DMS 273 (cell line): ENCODE results near the gene ATP2B3.

Experiments used
- DNase-seq: peaks from one replicate; lab custom pipeline; 2025; ENCODE audit not compliant: unreplicated experiment; lab: John Stamatoyannopoulos, UW

The ATP2B3 gene

DNA sequence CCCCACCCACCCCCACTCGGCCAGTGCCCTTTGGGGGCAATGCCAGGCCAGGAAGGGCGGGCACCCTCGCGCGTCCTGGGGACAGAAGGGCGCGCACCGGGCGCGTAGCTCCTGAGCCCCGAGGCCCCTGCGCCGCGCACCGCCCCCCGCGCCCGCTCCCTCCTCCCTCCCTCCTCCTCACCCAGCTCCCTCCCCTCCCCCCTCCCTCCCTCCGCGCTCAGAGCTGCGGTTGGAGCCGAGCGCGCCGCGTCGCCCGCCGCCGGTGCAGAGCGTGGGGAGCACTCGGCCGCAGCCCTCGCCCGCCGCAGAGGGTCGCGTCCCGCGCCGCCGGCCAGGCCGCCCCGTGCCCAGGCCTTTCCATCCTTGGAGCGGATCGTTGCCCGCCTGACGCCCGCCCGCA lies at the start of gene ATP2B3:
TSS of gene ATP2B3 (plus strand) at position 220 of the 400 bp plus-strand sequence. CDS start 18,606 bp downstream, outside the sequence.
- DNase-seq = peak; percentile 67

DNA sequence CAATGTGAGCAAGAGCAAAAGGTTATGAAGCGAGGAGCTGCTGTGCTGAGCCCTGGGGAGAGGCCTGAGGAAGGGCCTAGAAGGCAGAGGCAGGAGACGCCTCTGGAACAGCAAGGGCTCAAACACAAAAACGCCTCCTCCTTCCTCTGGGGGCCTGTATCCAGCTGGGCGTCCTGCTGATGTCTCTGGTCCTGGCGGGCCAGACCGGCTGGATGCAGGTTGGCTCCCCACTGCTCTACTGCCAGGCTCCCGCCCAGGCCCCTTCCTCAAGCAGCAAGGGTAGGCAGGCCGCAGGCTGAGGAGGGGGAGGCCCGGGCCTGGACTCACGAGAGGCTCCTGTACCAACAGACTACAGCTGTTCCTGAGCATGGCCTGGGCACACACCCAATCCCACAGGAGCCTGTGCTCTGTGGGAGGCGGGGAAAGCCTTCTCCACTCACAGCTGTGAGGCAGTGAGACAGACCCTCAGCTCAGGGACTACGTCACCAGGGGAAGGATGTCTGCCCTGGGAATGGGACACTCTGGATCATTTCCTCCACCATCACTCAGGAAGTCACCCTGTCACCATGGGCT lies 49.3 kb upstream of the ATP2B3 start:
- peak; percentile 42 for DNase-seq

DNA sequence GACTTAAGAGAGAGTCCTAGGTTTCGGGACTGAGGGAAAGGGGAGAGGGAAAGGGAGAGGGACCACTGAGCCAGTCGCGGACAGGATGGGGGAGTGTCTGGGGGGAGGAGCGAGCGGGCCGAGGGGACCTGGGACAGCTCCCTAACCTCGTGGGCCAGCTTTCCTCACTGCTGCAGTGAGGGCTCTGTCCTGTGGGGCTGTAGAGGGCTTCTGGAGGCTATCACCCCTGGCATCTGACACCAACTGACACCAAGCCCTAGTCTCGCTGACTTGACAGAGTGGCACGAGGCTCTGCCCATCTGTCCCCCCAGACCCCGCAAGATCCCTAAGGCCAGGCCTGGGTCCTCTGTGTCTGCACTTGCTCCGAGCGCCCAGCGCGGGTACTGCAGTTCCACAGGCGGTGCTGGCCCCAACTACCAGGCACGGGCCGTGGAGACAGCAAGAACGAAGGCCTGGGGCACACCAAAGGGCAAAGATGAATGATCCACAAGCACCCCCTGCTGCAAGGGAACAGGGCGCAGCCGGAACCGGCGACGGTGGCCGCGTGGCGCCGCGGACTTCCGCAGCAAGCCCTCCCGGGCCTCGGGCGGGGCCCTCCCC lies 47.5 kb upstream of the ATP2B3 start:
- DNase-seq = peak; percentile 74

DNA sequence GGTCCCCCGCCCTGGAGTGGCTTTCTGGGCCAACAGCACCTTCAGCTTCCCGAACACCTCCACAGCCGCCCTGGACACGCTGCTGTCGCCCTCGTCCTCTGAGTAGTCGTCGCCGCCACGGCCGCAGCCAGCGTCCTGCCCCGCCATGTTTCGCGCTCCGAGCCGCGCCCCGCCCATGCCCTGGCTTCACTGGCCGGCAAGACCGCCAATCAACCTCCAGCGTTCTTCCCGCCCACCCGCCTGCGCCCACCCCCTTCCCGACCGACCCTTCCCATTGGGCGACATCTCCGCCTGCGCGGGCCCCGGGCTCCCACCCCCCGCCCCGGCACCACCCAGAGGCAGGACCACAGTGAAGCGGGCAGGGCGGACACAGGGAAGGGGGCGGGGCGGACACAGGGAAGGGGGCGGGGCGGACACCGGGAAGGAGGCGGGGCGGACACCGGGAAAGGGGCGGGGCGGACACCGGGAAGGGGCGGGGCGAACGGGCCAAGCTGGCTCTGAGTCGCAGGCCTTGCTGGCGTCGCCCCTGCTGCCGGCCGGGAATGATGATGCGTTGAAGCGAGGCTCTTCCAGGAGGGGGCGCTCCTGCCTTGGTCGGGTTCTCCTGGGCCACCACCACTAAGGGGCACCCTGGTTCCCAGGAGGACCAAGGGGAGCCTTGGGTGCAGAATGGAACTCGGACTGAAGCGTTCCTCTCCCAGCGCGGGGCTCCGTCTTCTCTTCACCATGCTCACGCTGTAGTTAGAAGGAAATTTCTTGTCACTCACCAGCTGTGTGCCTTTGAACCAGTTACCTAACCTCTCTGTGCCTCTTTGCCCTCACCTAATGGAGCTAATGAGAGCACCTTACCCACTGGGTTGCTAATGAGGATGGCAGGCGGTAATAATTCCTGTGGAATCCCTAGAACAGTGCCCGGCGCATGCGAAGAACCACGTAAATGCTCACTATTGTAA lies 46.8 kb upstream of the ATP2B3 start, which contains the start of gene HAUS7:
TSS of gene HAUS7 (minus strand) at position 166 of the 953 bp plus-strand sequence. CDS start at position 147, 19 bp downstream.
- peak; percentile 95 for DNase-seq

DNA sequence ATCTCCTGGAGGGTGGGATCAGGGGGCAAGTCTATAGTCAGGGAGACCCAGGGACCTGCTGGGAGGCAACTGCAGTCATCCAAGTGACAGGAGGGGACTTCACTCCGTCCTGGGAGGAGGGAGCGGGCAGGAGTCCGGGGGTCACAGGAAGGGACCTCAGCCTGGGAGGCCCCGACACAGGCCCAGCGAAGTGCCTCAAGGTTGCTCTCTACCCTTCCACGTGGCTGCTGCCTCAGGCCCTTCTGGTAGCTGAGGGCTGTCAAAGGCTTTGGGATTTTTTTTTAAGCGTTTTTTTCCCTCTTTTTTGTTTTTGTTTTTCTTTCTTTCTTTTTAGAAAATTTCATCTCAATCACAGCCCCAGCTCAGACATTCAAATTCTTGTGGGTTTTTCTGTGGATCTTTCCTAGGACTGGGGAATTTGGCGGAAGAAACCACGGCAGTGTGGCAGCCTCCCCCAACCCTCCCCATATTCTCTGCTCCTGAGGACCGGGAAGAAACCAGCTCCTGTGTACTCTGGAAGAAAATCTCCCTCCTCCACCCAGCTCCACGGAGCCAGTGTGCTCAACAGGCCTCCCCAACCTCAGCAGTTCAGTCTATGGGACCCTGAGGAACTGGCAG lies 45.7 kb upstream of the ATP2B3 start:
- no peak for DNase-seq

DNA sequence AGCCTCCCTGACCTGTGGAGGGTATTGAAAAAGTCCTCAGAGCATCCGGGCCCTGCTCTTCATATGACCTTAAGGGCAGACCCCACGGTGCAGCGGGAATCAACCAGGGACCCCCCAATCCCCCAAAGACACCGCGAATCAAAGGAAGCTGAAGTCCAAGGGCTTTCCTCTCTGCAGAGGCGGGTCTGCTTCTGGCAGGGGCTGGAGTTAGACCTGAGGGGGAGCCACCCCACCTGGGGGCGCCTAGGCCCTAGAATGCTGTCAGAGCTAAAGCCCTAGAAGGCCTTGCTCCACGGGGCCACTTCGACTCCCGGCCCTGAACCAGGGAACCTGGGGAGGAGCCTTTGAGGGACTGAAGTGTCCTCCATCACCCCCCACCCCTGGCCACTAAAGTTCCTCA lies 44.3 kb upstream of the ATP2B3 start:
- DNase-seq = no peak

DNA sequence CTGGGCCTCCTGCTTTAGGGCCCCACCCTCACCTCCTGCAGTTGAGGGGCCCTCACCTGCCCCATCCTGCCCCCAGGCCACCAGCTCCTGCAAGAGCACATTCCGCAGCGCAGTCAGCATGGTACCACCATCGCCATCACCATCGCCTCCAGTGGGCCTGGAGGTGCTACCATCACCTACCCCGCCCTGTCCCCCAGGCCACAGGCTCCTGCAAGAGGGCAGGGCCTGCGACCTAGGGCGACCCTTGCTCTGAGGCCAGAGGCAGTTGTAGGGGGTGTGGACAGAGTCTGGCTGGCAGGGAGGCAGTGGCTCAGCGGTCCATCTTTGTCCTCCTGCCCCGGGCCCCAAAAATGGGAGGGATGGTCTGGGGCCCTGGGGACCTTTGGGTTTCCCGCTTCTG lies 43.2 kb upstream of the ATP2B3 start:
- no peak for DNase-seq

DNA sequence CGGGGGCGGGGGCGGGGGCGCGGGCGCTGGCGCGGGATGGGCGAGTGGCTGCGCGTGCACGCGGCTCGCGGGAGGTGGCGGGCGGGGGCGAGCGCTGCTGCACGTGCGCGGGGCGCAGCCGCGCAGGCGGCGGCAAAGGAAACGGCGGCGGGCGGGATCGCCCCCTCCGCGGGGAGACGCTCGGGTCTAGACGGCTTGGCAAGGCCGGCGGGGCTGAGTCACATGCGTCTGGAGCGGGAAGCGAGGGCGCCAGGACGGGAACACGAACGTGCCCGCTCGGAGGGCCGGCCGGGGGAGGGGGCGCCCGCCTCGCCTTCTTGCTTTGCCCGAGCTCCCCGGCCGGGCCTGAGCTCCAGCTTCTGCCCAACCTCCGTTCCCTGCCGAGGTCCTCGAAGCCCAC lies 42.7 kb upstream of the ATP2B3 start:
- peak; percentile 82 for DNase-seq

DNA sequence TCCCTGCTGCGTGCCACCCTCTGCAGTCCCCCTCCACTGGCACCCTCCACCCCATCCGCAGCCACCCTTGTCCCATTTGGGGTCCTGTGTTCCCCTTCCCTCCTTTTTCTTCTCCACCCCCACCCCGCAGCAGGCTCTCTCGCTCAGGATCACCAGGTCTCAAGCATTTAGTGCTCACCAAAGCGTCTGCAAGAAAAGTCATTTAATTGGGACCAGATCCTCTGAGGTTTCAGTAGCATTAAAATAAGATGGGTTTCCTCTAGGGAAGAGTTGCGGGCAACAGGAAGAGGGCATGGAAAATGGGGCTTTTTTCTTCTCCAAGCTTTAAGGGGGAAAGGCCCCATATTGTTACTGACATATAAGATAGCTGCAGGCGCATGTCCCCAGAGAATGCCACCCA lies 42.2 kb upstream of the ATP2B3 start:
- DNase-seq = no peak

DNA sequence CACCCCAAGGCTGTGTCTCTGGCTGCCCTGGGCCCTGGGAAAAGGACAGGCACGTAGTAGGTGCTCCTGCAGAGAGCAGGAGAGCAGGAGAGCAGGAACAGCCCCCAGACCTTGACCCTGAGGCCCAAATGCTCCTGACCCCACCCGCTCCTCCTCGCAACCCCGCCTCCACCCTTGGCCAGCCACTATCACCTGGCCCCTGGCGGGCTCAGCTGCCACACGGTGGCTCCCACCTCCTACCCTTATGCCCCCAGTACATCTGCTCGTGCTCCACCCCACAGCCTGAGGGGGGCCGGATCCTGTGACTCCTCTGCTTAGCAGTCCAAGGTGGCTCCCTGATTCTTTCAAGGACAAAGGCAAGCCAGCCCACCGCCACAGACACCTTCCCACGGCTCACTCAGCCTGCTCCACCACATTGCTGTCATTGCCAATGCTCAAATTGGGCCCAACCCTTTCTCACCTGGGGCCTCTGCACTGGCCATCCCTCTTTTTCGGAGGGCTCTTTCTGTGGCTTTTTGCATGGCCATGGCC lies 41.6 kb upstream of the ATP2B3 start:
- no peak for DNase-seq

DNA sequence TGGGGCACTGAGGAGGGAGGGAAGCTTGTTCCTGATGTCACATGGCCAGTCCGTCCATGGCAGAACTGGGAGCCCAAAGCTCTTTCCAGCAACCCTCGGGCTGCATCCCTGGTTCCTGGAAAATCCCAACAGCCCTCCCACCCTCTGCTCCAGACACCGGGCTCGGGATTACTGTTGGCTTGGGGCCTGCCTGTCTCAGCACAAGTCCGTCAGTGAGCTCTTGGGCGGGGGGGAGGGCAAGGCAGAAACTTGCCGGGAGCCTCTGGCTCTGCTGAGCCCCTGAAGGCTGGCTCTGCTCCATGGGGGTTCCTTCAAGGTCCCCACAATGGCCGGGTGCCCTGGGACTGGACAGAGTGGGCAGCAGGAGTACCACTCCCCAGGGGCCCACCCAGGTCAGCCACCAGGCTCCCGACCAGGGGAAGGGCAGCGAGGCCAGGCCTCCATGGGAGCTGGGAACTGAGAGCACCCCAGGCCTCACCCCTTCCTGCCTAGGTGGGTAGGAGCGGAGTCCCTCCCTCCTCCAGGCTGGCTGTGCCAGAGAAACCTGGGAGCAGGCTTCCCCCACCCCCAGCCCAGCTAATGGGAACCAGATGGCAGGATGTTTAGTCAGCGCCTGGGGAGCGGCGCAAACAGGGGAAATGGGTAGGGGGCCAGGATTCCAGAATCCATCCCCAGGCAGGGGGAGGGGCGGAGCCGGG lies 40.6 kb upstream of the ATP2B3 start:
- peak; percentile 88 for DNase-seq

DNA sequence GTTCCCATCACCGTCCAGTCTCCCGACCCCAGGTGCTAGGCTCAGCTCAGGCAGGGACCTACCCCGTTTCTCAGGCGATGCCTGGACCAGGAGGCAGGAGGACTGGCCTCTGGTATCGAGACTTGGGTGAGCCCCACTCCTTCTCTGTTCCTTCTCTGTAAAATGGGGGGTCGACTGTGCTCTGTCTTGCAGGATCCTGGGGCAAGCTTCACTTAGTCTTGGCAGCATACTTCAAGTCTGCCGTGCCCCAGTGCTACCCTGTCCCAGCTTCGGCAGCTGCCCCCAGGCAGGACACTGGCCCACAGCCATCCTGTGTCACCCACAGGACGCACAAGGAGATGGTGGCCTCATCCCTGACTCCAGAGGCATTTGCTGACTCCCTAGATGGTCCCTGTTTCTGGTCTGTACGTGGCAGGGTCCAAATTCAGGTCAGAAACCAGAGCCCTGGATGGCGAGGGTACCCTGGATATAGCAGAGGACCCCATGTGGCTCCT lies 40.0 kb upstream of the ATP2B3 start:
- no peak for DNase-seq

DNA sequence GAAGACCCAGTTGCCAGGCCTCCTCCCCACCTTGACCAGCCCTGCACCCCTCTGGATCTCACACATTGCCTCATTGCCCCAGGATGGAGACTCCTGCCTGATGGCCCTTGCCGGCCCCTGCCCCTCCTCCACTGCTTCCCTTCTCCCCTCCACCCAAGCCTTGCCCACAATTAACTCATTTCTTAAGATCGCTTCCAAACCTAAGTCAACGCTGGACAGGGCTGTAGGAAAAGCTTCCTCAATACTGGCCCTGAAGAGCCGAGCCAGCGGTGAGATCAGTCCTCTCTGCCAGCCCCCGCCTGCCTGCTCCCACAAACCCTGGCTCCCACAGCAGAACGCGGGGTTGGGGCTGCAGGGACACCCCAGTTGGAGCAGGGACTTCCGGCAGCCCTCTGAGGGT lies 39.5 kb upstream of the ATP2B3 start:
- DNase-seq = no peak

DNA sequence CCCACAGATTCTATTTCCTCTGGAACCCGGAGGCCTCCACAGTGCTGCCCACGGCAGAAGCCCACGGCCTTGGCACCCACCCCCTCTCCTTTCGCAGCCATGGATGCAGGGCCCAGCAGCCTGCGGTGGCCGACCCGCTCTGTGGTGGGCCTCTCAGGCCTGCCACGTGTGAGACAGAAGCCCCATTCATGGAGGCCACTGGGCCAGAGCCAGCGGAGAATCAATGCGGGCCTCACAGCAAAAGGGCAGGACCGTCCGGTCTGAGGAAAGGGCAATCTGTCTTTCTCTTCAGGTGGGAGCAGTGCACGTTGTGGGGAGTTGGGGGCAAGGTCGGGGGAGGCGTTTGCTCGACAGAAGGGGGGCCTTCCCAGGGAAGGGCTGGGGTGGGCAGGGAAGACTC lies 38.7 kb upstream of the ATP2B3 start:
- no peak for DNase-seq

DNA sequence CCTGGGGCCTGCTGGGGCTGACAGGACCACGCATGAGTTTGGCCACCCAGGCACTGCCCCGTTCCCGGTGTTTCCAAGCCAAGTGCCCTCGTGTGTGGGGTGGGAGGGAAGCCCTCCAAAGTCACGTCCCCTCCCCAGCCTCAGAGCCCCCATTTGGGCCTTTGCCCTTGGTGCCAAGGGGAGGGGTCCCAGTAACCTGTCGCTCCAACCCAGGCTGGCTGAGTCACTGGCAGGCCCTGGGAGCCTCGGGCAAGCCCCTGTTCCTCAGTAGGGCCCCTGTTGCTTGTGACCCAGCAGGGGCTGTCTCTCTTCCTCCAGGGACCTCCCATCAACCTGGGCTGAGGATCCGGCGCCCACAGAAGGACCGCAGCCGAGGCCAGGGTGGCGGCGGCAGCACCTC lies 36.4 kb upstream of the ATP2B3 start:
- no peak for DNase-seq

DNA sequence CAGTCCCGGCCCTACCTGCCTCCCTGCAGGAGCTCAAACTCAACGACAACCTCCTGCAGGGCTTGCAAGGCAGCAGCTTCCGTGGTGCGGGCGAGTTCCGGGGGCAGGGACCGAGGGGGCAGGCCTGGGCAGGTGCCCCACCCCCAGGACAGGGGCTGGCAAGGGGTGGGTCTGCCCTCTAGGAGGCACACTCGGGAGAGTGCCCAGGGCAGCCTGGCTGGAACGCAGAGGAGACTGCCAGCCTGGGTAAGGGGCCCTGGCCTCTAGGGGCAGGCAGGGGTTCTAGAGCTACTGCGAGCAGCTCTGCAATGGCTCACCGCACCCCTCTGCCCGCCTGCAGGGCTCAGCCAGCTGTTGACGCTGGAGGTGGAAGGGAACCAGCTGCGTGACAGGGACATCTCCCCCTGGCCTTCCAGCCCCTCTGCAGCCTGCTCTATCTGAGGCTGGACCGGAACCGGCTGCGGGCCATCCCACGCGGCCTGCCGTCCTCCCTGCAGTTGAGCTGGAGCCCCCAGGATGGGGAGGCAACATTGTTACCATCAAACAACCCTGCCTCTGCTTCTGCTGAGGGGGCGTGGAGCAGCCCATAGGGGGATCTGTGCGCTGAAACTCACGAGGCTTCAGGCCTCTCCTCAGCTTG lies 34.9 kb upstream of the ATP2B3 start:
- no peak for DNase-seq

DNA sequence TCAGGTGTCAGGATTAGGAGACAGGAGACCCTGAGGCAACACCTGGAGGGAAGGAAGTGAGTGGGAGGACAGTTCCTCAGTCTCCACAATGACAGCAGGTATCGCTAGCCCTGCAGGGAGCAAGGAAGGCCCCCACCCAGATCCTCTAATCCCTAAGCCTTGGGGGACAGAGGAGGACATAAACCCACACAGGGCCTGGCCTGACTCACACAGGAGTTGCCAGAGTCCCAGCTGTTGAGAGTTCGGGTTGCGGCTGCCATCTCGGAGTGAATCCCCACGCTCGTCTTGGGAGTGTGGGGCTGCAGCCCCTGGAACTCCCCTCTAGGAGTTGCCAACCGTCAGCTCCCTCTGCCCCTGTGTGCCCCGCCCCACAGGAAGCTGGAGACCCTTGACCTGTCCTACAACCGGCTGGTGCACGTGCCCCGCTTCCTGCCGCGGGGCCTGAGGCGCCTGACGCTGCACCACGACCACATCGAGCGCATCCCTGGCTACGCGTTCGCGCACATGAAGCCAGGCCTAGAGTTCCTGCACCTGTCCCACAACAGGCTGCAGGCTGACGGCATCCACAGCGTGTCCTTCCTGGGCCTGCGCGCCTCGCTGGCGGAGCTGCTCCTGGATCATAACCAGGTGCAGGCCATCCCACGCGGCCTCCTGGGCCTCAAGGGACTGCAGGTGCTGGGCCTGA lies 31.9 kb upstream of the ATP2B3 start:
- DNase-seq = no peak

DNA sequence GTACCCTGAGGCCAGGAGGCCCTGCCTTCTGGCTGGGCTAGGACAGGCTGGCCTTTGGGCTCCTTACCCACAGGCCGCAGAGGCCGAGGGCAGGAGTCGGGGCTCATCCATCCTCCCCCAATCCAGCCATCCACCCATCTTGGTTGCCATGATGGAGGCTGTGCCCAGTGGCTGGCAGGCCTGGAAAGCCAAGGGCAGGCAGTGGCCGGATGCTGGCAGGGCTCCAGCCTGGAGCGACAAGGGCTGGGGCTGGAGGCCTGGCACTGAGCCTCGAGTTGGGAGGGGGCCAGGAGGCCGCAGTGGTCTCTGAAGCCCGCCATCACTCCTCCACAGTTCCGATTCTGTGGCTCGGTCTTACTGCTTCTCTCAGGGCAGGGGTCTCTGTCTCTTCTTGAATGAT lies 31.3 kb upstream of the ATP2B3 start:
- no peak for DNase-seq

DNA sequence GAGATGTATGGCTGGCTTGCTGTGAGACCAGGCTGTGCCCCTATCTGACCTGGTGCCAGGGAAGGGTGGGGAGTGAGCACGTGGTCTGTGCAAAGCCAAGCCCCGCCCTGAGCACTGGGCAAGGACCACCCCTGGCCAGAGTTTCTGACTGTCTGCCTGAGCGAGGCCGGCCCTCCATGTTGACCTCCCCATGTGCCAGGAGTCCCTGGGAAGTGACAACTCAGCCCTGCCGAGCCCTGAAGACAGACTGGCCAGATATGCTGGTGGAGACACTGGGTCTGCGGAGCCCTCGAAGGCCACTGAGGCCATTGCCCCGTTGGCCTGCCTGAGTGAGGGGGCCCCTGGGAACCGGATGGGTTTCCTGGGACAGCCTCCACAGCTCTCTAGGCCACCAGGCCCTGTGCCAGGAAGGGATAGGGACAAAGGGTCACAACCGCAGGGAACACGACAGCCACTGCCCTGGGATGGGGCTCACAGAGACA lies 29.8 kb upstream of the ATP2B3 start:
- DNase-seq = no peak
